SJCRH30 (cell line): ENCODE measurements around the gene KCNN3. TPM values are rescaled to one million over a fixed set of nuclear protein-coding genes. Genes with fewer than 3 reads are reported as not detected.
"Not testable (repeated sequence)": the region's sequence is repeated elsewhere in the genome, so short reads cannot be mapped to it uniquely, and the experiment has no call there.

Source experiments
- DNase-seq, 2 experiments: peaks; one replicate each; pipeline ENCODE4 v3.0.0-alpha.2; 2015 to 2020
- H3K27ac ChIP-seq: fragments of 250-450 bp; sonication (Bioruptor Pico); 2 replicates; pipeline ENCODE4 v1.5.1; 2020; ENCODE audit warnings: mild to moderate bottlenecking, moderate library complexity
- H3K27me3 ChIP-seq: fragments of 250-450 bp; sonication (Bioruptor Pico); 2 replicates; pipeline ENCODE4 v1.5.1; 2020; ENCODE audit warnings: mild to moderate bottlenecking, moderate library complexity
- H3K36me3 ChIP-seq: fragments of 250-450 bp; sonication (Bioruptor Pico); 2 replicates; pipeline ENCODE4 v1.5.1; 2020; ENCODE audit warnings: mild to moderate bottlenecking, moderate library complexity
- H3K4me1 ChIP-seq: fragments of 250-450 bp; sonication (Bioruptor Pico); 2 replicates; pipeline ENCODE4 v1.5.1; 2020; ENCODE audit warnings: mild to moderate bottlenecking, moderate library complexity
- H3K4me3 ChIP-seq: fragments of 250-450 bp; sonication (Bioruptor Pico); 2 replicates; pipeline ENCODE4 v1.5.1; 2020; ENCODE audit warnings: mild to moderate bottlenecking, moderate library complexity
- H3K9me3 ChIP-seq: fragments of 250-450 bp; sonication (Bioruptor Pico); replicated peaks from 2 replicates; pipeline ENCODE4 v1.5.1; 2020; ENCODE audit warnings: mild to moderate bottlenecking, moderate library complexity
- total RNA-seq: library from RNA; depleted of rRNA; stranded (reverse); fragments of >200 nt; shearing (Covaris generic); gene quantifications from 2 replicates; pipeline ENCODE4 v1.2.3, GENCODE V29; 2014

The KCNN3 gene
- total RNA-seq, 1 experiment from 2014 or later: 29.3 TPM

DNA sequence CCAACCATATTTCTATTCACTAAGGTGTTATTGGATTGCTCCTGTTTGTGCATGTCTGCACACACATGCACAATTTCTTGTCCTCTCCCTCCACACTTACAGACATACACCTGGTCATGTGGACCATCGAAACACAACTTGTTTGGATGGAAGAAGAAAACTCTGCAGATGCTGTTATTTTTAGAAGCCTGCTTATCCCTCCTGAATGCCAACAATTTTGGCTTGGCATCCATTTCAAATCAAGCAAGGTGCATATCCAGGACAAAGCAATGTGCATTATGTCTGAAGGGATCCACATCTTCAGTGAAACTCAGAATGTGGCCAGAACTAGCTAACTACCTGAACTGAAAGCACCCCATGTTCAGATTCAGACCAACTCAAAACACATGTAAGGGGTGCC is 163.2 kb downstream of the KCNN3 start:
- no peaks in the 10 kb centered on the region for H3K27me3 ChIP-seq
- no peak for DNase-seq
- no peak overlapping the region for H3K27ac ChIP-seq

DNA sequence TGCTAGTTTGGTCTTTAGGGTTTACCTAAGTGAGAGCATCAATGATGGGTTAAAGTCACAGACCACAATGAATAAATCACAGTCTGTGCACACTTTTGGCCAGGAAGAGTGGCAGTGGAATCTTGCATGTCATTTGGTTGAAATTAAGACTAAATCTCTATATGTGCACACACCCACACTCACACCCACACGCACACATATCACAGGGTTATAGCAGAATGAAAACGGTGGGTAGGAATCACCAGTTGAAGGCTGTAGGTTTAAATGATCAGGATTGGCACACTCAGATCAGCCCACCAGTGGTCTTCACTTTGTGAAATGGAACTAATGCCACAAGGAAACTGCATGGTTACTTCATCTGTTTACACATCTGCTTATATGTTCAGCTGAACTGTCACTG is 164.5 kb downstream of the KCNN3 start:
- H3K36me3 ChIP-seq: no peaks in the 10 kb centered on the region; the same call in 1 of the 2 replicates
- H3K4me3 ChIP-seq: no peak overlapping the region
- H3K4me1 ChIP-seq: peaks cover 3% of the 10 kb centered on the region; the same call in 1 of the 2 replicates
- H3K27ac ChIP-seq: no peak overlapping the region
- no peaks in the 10 kb centered on the region for H3K27me3 ChIP-seq
- no peak for DNase-seq
- H3K9me3 ChIP-seq: no peaks in the 10 kb centered on the region

More for the DNA sequence above, 163.2 kb downstream of the KCNN3 start:
- H3K9me3 ChIP-seq: no peaks in the 10 kb centered on the region
- H3K4me1 ChIP-seq: peaks cover 3% of the 10 kb centered on the region; the same call in 1 of the 2 replicates
- H3K36me3 ChIP-seq: no peaks in the 10 kb centered on the region; the same call in 1 of the 2 replicates
- no peak overlapping the region for H3K4me3 ChIP-seq

DNA sequence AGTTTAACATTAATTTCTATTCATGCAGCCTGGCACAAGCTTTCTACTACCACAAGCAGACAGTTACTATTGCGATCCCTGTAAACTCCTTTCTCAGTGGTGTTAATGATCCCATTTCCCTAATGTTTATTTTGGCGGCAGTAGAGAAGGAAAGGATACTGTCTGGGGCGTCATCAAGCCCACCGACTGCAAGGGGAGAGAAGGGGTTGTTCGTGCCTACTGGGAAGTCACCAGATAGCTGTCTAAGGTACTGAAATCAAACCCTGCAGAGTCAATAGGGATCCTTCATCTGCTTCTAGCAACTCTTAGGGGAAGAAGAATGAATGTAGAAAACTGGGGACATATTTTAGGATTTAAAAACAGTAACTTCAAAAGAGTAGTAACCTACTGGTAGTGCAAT is 166.9 kb downstream of the KCNN3 start:
- H3K4me1 ChIP-seq: peaks cover 8% of the 10 kb centered on the region
- H3K27me3 ChIP-seq: no peaks in the 10 kb centered on the region
- DNase-seq: peak; percentile 15 to 42
- no peak overlapping the region for H3K4me3 ChIP-seq
- H3K36me3 ChIP-seq: no peaks in the 10 kb centered on the region
- H3K27ac ChIP-seq: no peak overlapping the region
- no peaks in the 10 kb centered on the region for H3K9me3 ChIP-seq

DNA sequence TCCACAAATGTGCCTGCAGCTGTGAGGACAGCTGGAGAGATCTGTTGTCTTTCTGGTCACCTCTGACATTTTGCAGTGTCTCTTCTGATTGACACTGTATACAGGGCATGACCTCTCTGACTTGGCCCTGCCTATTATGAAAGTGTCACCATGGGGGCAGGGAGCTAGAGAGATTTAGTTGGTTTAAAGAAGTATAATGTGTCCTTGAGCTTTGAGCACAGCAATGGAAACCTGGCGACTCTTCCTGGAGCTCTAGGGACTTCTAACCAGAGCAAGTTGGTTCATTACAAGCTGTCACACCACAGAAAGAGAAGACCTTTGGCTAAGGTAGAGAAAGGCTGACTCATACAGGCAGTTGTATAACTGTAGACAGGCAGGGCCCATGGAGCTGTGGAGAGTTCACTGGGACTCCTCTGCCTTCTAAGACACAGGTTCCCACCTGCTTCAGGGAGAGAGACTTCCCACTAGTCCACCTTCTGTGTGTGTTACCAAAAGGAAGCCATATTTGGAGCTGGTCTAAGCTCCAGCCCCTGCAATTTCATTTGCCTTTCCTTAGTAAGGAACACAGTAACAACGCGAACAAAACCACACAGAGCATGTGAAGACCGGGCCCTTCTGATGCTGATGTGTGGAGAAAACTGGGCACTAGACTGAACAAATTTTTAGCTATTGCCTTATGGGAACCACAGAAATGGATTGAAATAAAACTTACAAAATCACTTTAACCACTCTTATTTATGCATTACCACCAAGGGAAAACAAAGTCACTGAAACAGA is 171.6 kb downstream of the KCNN3 start:
- H3K27ac ChIP-seq: no peak overlapping the region
- H3K9me3 ChIP-seq: no peaks in the 10 kb centered on the region
- H3K4me3 ChIP-seq: no peak overlapping the region
- H3K4me1 ChIP-seq: peaks cover 12% of the 10 kb centered on the region
- no peaks in the 10 kb centered on the region for H3K27me3 ChIP-seq
- no peaks in the 10 kb centered on the region for H3K36me3 ChIP-seq
- DNase-seq: peak in 1 of 2 experiments; percentile 27

DNA sequence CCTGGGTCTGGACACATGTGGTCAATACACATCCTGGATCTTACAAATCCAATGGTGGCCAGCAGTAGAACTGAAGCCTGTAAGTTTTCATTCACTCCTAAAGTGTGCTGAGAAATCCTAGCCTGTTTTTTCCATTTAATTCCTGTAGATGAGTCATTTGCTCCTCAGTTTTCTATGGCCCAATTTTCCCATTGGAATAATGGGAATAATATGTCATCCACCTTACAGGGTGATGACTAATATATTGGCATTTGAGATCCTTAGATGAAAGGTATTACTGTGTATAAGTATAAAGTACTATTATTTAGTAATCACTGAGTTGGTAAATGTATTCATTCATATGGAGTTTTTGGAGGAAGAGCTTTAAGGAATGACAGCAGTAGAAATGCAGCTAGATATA is 172.4 kb downstream of the KCNN3 start:
- no peaks in the 10 kb centered on the region for H3K36me3 ChIP-seq
- H3K9me3 ChIP-seq: no peaks in the 10 kb centered on the region
- H3K4me1 ChIP-seq: peaks cover 12% of the 10 kb centered on the region
- H3K4me3 ChIP-seq: no peak overlapping the region
- H3K27me3 ChIP-seq: no peaks in the 10 kb centered on the region
- H3K27ac ChIP-seq: no peak overlapping the region
- no peak for DNase-seq

DNA sequence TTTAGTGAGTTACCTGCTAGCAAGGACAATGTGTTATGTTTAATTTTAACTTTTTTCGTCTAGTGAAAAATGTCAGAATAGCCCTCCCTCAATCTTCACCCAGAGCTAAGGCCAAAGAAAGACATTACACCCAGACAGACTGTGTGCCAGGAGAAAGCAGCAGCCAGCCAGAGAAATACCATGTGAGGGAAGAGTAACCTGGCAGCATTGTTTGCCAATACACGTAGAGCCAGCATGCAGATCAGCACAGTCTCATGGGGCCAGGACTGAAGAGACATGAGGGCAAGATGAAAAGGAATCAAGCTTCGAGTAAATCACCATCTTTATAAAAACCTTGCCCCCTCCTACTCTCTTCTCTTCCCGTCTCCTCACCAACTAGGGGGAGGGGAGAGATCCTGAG is 173.6 kb downstream of the KCNN3 start:
- DNase-seq: no peak
- H3K9me3 ChIP-seq: no peaks in the 10 kb centered on the region
- no peaks in the 10 kb centered on the region for H3K27me3 ChIP-seq
- H3K27ac ChIP-seq: no peak overlapping the region
- H3K4me1 ChIP-seq: peaks cover 12% of the 10 kb centered on the region
- no peak overlapping the region for H3K4me3 ChIP-seq
- H3K36me3 ChIP-seq: no peaks in the 10 kb centered on the region

DNA sequence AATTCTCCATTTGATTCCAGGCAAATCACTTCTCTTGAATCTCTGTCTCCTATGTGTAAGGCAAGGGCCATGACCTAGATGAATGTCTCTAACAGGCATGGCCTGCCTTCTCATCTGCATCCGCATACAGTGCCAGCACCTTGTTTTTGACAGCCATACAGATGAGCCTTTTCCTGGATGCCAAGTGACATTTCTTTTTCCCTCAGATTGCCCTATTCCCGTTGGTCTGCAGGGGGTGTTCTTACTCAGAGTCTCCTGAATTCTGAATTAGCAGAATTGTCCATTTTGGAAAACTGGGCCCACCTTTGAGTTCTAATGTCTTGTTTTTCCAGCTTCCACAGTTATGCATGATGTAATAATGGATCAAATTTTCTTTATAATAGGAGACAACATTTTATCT is 174.1 kb downstream of the KCNN3 start:
- H3K27ac ChIP-seq: no peak overlapping the region
- no peaks in the 10 kb centered on the region for H3K36me3 ChIP-seq
- no peaks in the 10 kb centered on the region for H3K27me3 ChIP-seq
- H3K4me1 ChIP-seq: peaks cover 12% of the 10 kb centered on the region
- DNase-seq: no peak
- H3K9me3 ChIP-seq: no peaks in the 10 kb centered on the region
- H3K4me3 ChIP-seq: no peak overlapping the region

DNA sequence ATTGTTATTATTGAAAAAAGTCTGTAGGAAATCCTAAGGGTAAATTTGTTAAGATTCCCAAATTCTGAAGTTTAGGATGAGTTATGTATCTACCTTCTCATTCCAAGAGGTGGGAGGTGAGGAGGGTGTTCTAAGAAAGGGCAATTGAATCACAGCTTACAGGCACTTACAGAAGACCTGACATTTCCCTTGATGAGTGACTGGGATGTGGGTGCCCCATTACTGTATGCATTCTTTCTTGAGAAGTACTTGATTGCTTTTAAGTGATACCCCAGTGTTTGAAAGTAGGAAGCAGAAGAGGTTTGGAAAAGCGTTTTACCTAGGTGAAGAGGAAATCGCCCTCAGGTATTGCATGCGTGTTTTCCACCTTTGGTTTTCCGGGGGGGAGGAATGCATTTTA is 175.1 kb downstream of the KCNN3 start:
- no peak overlapping the region for H3K27ac ChIP-seq
- H3K27me3 ChIP-seq: no peaks in the 10 kb centered on the region
- no peak for DNase-seq
- H3K4me1 ChIP-seq: peaks cover 12% of the 10 kb centered on the region
- no peaks in the 10 kb centered on the region for H3K9me3 ChIP-seq
- H3K36me3 ChIP-seq: no peaks in the 10 kb centered on the region
- H3K4me3 ChIP-seq: no peak overlapping the region

DNA sequence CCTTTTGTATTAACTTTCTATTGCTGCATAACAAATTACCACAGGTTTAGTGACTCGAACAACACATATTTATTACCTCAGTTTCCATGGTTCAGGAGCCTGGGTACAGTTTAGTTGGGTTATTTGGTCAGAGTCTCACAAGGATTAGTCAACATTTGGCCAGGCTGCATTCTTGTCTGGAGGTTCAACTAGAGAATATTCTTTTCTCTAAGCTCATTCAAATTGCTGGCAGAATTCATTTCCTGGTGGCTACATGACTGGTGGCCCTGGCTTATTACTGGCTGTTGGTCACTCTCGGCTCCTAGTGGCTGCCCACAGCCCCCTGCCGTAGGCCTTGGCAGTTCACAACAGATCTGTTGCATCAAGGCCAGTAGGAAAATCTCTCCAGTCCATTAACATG is 181.0 kb downstream of the KCNN3 start:
- H3K4me3 ChIP-seq: no peak overlapping the region
- H3K9me3 ChIP-seq: no peaks in the 10 kb centered on the region
- H3K27me3 ChIP-seq: 0 out of 2 replicates have a peak, but pooled peaks cover 6% of the 10 kb centered on the region
- H3K36me3 ChIP-seq: no peaks in the 10 kb centered on the region
- H3K27ac ChIP-seq: no peak overlapping the region
- DNase-seq: no peak
- no peaks in the 10 kb centered on the region for H3K4me1 ChIP-seq

DNA sequence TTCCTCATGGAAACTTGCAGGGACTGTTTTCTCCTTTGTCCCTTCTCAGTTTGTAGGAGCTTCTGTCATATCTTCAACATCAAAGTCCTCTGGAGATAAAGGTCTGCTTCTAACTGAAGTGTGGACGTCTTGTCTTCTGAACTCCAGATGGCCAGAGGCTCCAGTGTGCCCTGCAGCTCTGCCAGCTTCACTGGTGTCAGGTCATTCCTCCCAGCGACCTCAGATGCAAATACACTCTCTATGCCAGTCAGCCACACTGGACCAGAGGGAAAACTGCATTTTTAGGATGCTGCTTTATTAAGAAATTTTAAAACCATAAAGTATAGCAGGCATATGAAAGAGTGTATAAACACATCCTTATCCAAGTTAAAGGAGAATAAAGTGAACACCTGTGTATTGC is 183.6 kb downstream of the KCNN3 start:
- no peak overlapping the region for H3K27ac ChIP-seq
- no peaks in the 10 kb centered on the region; the same call in 1 of the 2 replicates for H3K9me3 ChIP-seq
- H3K4me1 ChIP-seq: no peaks in the 10 kb centered on the region
- DNase-seq: no peak
- H3K36me3 ChIP-seq: no peaks in the 10 kb centered on the region
- 0 out of 2 replicates have a peak, but pooled peaks cover 6% of the 10 kb centered on the region for H3K27me3 ChIP-seq
- no peak overlapping the region for H3K4me3 ChIP-seq

DNA sequence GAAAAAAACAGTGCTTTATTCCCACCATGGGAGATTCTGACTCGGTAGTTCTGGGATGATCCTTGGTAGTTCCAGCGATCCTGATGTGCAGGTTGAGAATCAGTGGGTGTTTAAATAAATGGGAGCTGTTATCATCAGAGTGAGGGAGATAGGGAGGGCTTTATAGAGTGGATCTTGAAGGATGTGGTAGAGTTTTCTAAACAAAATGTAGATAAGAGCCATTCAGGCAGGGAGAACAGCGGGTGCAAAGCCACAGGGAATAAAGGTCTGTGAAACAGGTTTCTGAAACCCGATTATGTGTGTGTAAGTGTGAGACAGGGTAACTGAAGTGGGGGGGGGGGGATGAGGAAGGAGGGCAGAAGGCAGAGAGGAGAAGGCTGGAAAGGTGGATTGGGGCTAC is 186.3 kb downstream of the KCNN3 start:
- H3K27me3 ChIP-seq: 0 out of 2 replicates have a peak, but pooled peaks cover 6% of the 10 kb centered on the region
- H3K4me3 ChIP-seq: no peak overlapping the region
- no peaks in the 10 kb centered on the region; the same call in 1 of the 2 replicates for H3K9me3 ChIP-seq
- no peaks in the 10 kb centered on the region for H3K36me3 ChIP-seq
- DNase-seq: no peak
- no peaks in the 10 kb centered on the region for H3K4me1 ChIP-seq
- H3K27ac ChIP-seq: no peak overlapping the region

DNA sequence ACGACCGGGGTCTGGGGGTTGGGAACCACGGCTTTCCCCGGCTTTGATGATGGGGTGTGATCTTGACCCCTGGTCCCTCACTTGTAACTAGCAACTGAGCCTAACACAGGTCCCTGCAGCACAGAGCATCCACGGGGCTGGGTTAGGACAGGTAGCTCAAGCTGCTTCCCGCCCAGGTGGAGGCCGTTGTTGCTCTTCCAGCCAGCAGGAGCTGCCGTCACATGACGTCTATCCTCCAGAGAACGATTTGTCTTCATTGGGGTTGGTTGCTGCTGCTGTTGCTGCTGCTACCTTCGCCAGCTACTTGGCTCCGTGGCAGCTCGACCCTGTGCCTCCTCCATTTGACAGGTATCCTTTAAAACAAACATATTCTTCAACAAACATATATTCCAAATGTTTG is 187.8 kb downstream of the KCNN3 start:
- no peaks in the 10 kb centered on the region; the same call in 1 of the 2 replicates for H3K9me3 ChIP-seq
- H3K27ac ChIP-seq: no peak overlapping the region
- H3K27me3 ChIP-seq: no peaks in the 10 kb centered on the region
- H3K4me1 ChIP-seq: no peaks in the 10 kb centered on the region
- no peaks in the 10 kb centered on the region for H3K36me3 ChIP-seq
- H3K4me3 ChIP-seq: no peak overlapping the region
- DNase-seq: no peak

DNA sequence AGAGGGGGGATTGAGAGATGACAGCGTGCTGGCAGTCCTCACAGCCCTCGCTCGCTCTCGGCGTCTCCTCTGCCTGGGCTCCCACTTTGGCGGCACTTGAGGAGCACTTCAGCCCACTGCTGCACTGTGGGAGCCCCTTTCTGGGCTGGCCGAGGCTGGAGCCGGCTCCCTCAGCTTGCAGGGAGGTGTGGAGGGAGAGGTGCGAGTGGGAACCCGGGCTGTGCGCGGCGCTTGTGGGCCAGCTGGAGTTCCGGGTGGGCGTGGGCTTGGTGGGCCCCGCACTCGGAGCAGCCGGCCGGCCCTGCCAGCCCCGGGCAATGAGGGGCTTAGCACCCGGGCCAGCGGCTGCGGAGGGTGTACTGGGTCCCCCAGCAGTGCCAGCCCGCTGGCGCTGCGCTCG is 192.2 kb downstream of the KCNN3 start:
- not testable (repeated sequence) for H3K4me3 ChIP-seq, H3K36me3 ChIP-seq, DNase-seq, H3K27ac ChIP-seq, H3K27me3 ChIP-seq, H3K4me1 ChIP-seq, H3K9me3 ChIP-seq

DNA sequence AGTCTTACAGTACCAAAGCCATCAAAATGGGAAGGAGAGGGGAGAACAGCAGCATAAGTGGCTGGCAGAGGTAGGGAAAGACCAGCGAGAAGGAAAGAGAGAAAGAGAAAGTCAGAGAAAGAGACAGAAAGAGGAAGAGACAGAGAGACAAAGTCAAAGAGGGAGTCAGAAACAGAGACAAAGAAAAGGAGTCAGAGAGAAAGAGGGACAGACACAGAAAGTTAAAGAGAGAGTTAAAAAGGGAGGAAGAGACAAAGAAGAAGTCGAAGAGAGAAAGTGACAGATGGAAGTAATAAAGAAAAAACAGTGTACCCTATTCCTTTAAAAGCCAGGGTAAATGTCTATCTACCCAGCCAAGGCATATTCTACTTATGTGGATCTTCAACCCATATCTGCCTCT is 193.2 kb downstream of the KCNN3 start:
- not testable (repeated sequence) for H3K27ac ChIP-seq, H3K27me3 ChIP-seq, H3K9me3 ChIP-seq, DNase-seq, H3K4me3 ChIP-seq, H3K4me1 ChIP-seq, H3K36me3 ChIP-seq

DNA sequence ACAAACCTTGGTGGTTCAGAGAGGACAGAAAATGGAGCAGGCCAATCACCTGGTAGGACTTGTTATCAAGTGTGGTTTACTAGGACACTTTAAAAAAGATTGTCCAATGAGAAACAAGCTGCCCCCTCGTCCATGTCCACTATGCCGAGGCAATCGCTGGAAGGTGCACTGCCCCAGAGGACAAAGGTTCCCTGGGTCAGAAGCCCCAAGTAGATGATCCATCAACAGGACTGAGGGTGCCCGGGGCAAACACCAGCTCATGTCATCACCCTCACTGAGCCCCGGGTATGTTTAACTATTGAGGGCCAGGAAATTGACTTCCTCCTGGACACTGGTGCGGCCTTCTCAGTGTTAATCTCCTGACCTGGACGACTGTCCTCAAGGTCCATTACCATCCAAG is 195.6 kb downstream of the KCNN3 start:
- H3K27ac ChIP-seq, H3K36me3 ChIP-seq, H3K4me3 ChIP-seq, H3K4me1 ChIP-seq, DNase-seq, H3K27me3 ChIP-seq, H3K9me3 ChIP-seq: not testable (repeated sequence)

DNA sequence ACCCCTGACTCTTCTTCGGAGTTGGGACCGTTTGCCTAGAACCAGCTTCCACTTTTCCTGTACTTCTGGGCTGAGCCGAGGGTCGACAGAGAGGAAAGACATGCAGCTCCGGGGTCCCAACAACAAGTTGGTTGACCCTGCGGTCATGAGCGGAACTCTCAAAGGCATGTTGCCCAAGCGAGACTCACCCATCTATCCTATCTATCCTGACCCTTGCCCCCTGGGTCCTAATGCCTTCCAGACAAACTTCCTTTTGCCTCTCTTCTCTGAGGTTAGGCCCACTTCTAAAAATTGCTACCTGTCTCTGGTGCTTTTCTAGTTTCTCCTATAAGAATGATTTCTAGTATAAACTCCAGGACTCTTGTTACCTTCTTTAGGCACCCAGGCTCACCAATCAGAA is 197.8 kb downstream of the KCNN3 start:
- H3K9me3 ChIP-seq, DNase-seq, H3K27me3 ChIP-seq, H3K36me3 ChIP-seq, H3K27ac ChIP-seq, H3K4me3 ChIP-seq, H3K4me1 ChIP-seq: not testable (repeated sequence)
